GM19025 (cell line): ENCODE results near the gene PHTF1.
A peak's percentile ranks its signal among the peaks of the same experiment; 100 is the strongest.

Experiments used
- ATAC-seq: cut with Tn5 transposase; IDR thresholded peaks from one replicate; pipeline ENCODE4 v1.9.1; 2021; ENCODE audit warnings: mild to moderate bottlenecking, low read depth, moderate library complexity; ENCODE audit not compliant: unreplicated experiment

Gene PHTF1

GRCh38 chr1:113759333-113760101, at the start of gene PHTF1:
TSS of gene PHTF1 (minus strand) at chr1:113759486. CDS start at chr1:113758703, 783 bp downstream.
- peak; percentile 84 for ATAC-seq

- no peak for ATAC-seq
Measured at GRCh38 chr1:113808450-113809195, 49.3 kb upstream of the PHTF1 start.

- ATAC-seq, result no peak
Measured at GRCh38 chr1:113805639-113806038, 46.4 kb upstream of the PHTF1 start.

GRCh38 chr1:113805256-113805531, 45.9 kb upstream of the PHTF1 start:
- no peak for ATAC-seq

GRCh38 chr1:113804421-113805255, 45.4 kb upstream of the PHTF1 start:
- no peak for ATAC-seq

- ATAC-seq, result no peak
Measured at GRCh38 chr1:113802367-113803007, 43.2 kb upstream of the PHTF1 start.

GRCh38 chr1:113800487-113800886, 41.2 kb upstream of the PHTF1 start:
- ATAC-seq, result no peak

GRCh38 chr1:113797472-113797871, 38.2 kb upstream of the PHTF1 start:
- ATAC-seq, result no peak

GRCh38 chr1:113793878-113794834, 34.9 kb upstream of the PHTF1 start:
- peak; percentile 70 for ATAC-seq

- ATAC-seq, result no peak
Measured at GRCh38 chr1:113792986-113793385, 33.7 kb upstream of the PHTF1 start.

GRCh38 chr1:113792471-113792870, 33.2 kb upstream of the PHTF1 start:
- ATAC-seq, result no peak

- ATAC-seq, result no peak
Measured at GRCh38 chr1:113788802-113789201, 29.5 kb upstream of the PHTF1 start.

- no peak for ATAC-seq
Measured at GRCh38 chr1:113787663-113788062, 28.4 kb upstream of the PHTF1 start.

- no peak for ATAC-seq
Measured at GRCh38 chr1:113786069-113786468, 26.8 kb upstream of the PHTF1 start.

- peak; percentile 56 for ATAC-seq
Measured at GRCh38 chr1:113784104-113784779, 25.0 kb upstream of the PHTF1 start.

GRCh38 chr1:113783254-113784103, 24.2 kb upstream of the PHTF1 start:
- peak; percentile 73 for ATAC-seq

GRCh38 chr1:113782406-113782805, 23.1 kb upstream of the PHTF1 start:
- ATAC-seq, result no peak
